Activated T-helper 17 cell treated with anti-CD3 and anti-CD28 coated beads, Interleukin-2, amount 50 U/mL, for 72 hours (primary cell): ENCODE measurements around the gene ATP13A4. TPM values are rescaled to one million over a fixed set of nuclear protein-coding genes. Genes with fewer than 3 reads are reported as not detected.

Experiments
- ATAC-seq: fragments of 150-1000 bp; cut with Tn5 transposase; replicated peaks from 2 replicates; pipeline ENCODE4 v1.10.0; 2021; ENCODE audit warnings: mild to moderate bottlenecking, moderate library complexity
- H3K27ac Mint-ChIP-seq: one replicate; pipeline ENCODE4 v1.8.0; 2022; ENCODE audit warnings: mixed read lengths
- H3K27me3 Mint-ChIP-seq: one replicate; pipeline ENCODE4 v1.8.0; 2022; ENCODE audit warnings: mixed read lengths
- H3K36me3 Mint-ChIP-seq: one replicate; pipeline ENCODE4 v1.8.0; 2022; ENCODE audit warnings: low read depth, mild to moderate bottlenecking, mixed read lengths
- H3K4me1 Mint-ChIP-seq: one replicate; pipeline ENCODE4 v1.8.0; 2022; ENCODE audit warnings: mixed read lengths
- H3K4me3 Mint-ChIP-seq: one replicate; pipeline ENCODE4 v1.8.0; 2022; ENCODE audit warnings: mild to moderate bottlenecking, mixed read lengths
- H3K9me3 Mint-ChIP-seq: one replicate; pipeline ENCODE4 v1.8.0; 2022; ENCODE audit warnings: mixed read lengths
- total RNA-seq, 2 donors: library from RNA; stranded (reverse); gene quantifications; one replicate each; pipeline ENCODE4 v1.2.3, GENCODE V29; 2022

Gene ATP13A4, protein sequence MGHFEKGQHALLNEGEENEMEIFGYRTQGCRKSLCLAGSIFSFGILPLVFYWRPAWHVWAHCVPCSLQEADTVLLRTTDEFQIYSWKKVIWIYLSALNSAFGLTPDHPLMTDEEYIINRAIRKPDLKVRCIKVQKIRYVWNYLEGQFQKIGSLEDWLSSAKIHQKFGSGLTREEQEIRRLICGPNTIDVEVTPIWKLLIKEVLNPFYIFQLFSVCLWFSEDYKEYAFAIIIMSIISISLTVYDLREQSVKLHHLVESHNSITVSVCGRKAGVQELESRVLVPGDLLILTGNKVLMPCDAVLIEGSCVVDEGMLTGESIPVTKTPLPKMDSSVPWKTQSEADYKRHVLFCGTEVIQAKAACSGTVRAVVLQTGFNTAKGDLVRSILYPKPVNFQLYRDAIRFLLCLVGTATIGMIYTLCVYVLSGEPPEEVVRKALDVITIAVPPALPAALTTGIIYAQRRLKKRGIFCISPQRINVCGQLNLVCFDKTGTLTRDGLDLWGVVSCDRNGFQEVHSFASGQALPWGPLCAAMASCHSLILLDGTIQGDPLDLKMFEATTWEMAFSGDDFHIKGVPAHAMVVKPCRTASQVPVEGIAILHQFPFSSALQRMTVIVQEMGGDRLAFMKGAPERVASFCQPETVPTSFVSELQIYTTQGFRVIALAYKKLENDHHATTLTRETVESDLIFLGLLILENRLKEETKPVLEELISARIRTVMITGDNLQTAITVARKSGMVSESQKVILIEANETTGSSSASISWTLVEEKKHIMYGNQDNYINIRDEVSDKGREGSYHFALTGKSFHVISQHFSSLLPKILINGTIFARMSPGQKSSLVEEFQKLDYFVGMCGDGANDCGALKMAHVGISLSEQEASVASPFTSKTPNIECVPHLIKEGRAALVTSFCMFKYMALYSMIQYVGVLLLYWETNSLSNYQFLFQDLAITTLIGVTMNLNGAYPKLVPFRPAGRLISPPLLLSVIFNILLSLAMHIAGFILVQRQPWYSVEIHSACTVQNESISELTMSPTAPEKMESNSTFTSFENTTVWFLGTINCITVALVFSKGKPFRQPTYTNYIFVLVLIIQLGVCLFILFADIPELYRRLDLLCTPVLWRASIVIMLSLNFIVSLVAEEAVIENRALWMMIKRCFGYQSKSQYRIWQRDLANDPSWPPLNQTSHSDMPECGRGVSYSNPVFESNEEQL
- total RNA-seq, result 1 to 10 TPM; 2.7 to 3.3 TPM

- no peaks in the 10 kb centered on the region for H3K27me3 Mint-ChIP-seq
- no peaks in the 10 kb centered on the region for H3K36me3 Mint-ChIP-seq
- no peaks in the 10 kb centered on the region for H3K4me1 Mint-ChIP-seq
- H3K27ac Mint-ChIP-seq, result no peak within 1 kb of the TSS
- no peak within 1 kb of the TSS for H3K4me3 Mint-ChIP-seq
- H3K9me3 Mint-ChIP-seq, result no peaks in the 10 kb centered on the region
- ATAC-seq, result no peak
These were observed at the start of gene ATP13A4 for GRCh38 chr3:193554811-193555210. ATP13A4 (minus strand) TSS chr3:193554895; CDS start chr3:193554799, 96 bp downstream.

DNA sequence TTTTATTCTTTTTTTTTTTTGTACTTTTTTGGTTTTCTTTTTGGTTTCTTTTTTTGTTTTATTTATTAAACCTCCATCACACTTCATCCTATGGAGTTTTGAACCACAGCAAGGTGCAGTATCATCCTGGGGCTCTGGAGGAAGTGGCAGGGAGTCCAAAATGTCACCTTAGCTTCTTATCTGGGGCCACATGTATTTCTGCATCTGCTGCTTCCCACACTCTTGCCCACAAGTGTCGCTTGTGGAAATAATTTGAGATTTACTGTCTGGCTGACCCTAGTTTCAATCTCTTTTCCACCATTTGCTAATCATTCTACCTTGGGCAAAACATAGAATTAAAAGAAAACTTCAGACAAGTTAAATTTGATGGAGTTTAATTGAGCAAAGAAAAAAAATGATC, 44.7 kb upstream of the ATP13A4 start:
- Mint-ChIP-seq H3K4me3 (no peak overlapping the region), H3K36me3 (peaks cover 83% of the 10 kb centered on the region), H3K27me3 (no peaks in the 10 kb centered on the region), H3K4me1 (peaks cover 42% of the 10 kb centered on the region), H3K27ac (no peak overlapping the region), H3K9me3 (no peaks in the 10 kb centered on the region)
- ATAC-seq, result no peak

DNA sequence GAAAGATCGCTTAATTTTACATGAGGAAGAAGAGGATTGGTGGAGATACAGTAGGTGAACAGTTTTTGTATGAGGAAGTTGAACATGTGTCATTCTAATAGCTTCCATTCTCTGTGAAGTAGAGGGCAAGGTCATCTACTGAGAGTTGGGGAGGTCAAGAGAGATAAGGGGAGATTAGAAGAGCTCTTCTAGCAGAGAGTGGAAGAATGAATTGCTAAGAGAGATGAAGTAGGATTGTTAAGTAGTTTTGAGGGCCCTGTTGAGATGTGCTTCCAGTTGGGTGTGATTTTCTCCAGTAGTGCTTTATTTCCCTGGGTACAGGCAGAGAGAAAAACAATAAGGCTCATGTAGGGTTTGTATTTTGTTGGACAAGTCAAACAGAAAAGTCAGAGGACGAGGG, 43.5 kb upstream of the ATP13A4 start:
- ATAC-seq, result no peak
- Mint-ChIP-seq H3K27ac (no peak overlapping the region), H3K4me3 (no peak overlapping the region), H3K36me3 (peaks cover 87% of the 10 kb centered on the region), H3K27me3 (no peaks in the 10 kb centered on the region), H3K9me3 (no peaks in the 10 kb centered on the region), H3K4me1 (peaks cover 46% of the 10 kb centered on the region)

GRCh38 chr3:193595939-193596487, 41.3 kb upstream of the ATP13A4 start:
- H3K4me1 Mint-ChIP-seq, result peaks cover 43% of the 10 kb centered on the region
- no peak for ATAC-seq
- H3K27ac Mint-ChIP-seq, result peak overlapping the region; percentile 48
- H3K4me3 Mint-ChIP-seq, result peak overlapping the region; percentile 97
- peaks cover 69% of the 10 kb centered on the region for H3K36me3 Mint-ChIP-seq
- no peaks in the 10 kb centered on the region for H3K27me3 Mint-ChIP-seq
- H3K9me3 Mint-ChIP-seq, result no peaks in the 10 kb centered on the region

DNA sequence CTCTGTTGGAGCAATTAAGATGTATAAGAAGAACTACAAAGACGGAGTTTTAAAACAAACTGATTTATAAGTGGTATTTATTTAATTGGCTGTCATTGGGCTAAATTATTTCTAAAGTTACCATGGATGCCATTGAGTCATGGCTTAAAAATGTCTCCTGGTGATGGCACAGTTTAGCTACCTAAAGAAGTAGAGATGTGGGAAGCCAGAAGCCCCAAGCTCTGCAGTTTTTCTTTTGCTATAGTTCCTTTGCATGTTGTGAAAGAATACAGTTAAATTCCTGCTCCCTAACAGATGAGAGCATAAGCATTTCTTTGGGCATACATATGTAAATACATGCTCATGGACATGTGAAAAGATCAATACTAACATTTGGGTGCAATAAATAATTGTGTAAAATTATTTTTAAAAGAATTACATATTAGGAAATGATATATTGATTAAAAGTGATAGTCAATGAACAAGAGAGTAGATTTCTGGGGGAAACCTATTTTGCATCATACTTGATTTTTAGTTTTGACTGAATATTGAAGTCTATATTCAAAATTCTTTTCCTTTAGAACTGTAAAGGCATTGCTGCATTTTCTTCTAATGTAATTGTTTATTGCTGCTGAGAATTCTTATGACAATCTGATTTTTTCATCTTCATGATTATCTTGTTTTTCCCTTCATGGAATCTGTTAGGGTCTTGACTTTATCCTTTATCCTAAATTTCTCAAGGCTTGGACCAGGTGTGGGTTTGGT, 40.4 kb upstream of the ATP13A4 start:
- H3K27me3 Mint-ChIP-seq, result no peaks in the 10 kb centered on the region
- H3K4me1 Mint-ChIP-seq, result peaks cover 34% of the 10 kb centered on the region
- peak overlapping the region; percentile 99 for H3K27ac Mint-ChIP-seq
- no peaks in the 10 kb centered on the region for H3K9me3 Mint-ChIP-seq
- ATAC-seq, result no peak
- H3K4me3 Mint-ChIP-seq, result peak overlapping the region; percentile 97
- peaks cover 63% of the 10 kb centered on the region for H3K36me3 Mint-ChIP-seq

- Mint-ChIP-seq H3K4me1 (peaks cover 31% of the 10 kb centered on the region), H3K27me3 (no peaks in the 10 kb centered on the region), H3K9me3 (no peaks in the 10 kb centered on the region), H3K36me3 (peaks cover 48% of the 10 kb centered on the region), H3K4me3 (peak overlapping the region; percentile 97), H3K27ac (peak overlapping the region; percentile 99)
- ATAC-seq, result peak; percentile 77
These were observed 39.0 kb upstream of the ATP13A4 start for GRCh38 chr3:193593668-193594030.

- no peaks in the 10 kb centered on the region for H3K27me3 Mint-ChIP-seq
- no peaks in the 10 kb centered on the region for H3K9me3 Mint-ChIP-seq
- peaks cover 42% of the 10 kb centered on the region for H3K36me3 Mint-ChIP-seq
- peaks cover 25% of the 10 kb centered on the region for H3K4me1 Mint-ChIP-seq
- ATAC-seq, result peak; percentile 90
- peak within 1 kb of the TSS; percentile 97 for H3K4me3 Mint-ChIP-seq
- H3K27ac Mint-ChIP-seq, result peak within 1 kb of the TSS; percentile 99
These were observed 38.4 kb upstream of the ATP13A4 start, which contains the start of gene OPA1 for GRCh38 chr3:193592841-193593667. OPA1 (plus strand) TSS chr3:193593208; CDS start chr3:193593378, 170 bp downstream.

GRCh38 chr3:193590088-193590856, 35.6 kb upstream of the ATP13A4 start:
- no peaks in the 10 kb centered on the region for H3K9me3 Mint-ChIP-seq
- peaks cover 5% of the 10 kb centered on the region for H3K4me1 Mint-ChIP-seq
- no peak for ATAC-seq
- no peak overlapping the region for H3K27ac Mint-ChIP-seq
- H3K36me3 Mint-ChIP-seq, result peaks cover 15% of the 10 kb centered on the region
- no peak overlapping the region for H3K4me3 Mint-ChIP-seq
- H3K27me3 Mint-ChIP-seq, result no peaks in the 10 kb centered on the region

- no peak overlapping the region for H3K4me3 Mint-ChIP-seq
- ATAC-seq, result no peak
- no peaks in the 10 kb centered on the region for H3K9me3 Mint-ChIP-seq
- H3K27me3 Mint-ChIP-seq, result no peaks in the 10 kb centered on the region
- H3K27ac Mint-ChIP-seq, result no peak overlapping the region
- H3K36me3 Mint-ChIP-seq, result peaks cover 14% of the 10 kb centered on the region
- H3K4me1 Mint-ChIP-seq, result peaks cover 5% of the 10 kb centered on the region
These were observed 34.9 kb upstream of the ATP13A4 start for GRCh38 chr3:193589616-193590015.

GRCh38 chr3:193589129-193589528, 34.4 kb upstream of the ATP13A4 start:
- no peaks in the 10 kb centered on the region for H3K27me3 Mint-ChIP-seq
- H3K36me3 Mint-ChIP-seq, result peaks cover 13% of the 10 kb centered on the region
- ATAC-seq, result no peak
- H3K27ac Mint-ChIP-seq, result no peak overlapping the region
- no peak overlapping the region for H3K4me3 Mint-ChIP-seq
- no peaks in the 10 kb centered on the region for H3K9me3 Mint-ChIP-seq
- H3K4me1 Mint-ChIP-seq, result peaks cover 5% of the 10 kb centered on the region

DNA sequence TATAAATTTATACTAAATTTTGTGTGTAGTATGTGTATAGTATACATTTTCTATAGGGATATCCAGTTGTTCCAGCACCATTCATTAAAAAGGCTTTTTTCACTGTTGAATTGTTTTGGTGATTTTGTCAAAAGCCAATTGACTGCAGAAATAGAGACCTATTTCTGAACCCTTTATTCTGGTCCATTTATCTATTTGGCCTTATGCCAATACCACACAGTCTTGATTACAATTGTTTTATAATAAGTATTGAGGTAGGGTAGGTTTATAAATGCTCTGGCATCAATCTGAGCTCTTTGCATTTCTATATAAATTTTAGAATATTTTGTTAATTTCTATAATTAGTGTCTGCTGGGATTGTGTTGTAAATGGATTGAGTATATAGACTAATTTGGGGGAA, 31.8 kb upstream of the ATP13A4 start:
- H3K36me3 Mint-ChIP-seq, result no peaks in the 10 kb centered on the region
- H3K4me3 Mint-ChIP-seq, result no peak overlapping the region
- H3K27ac Mint-ChIP-seq, result no peak overlapping the region
- H3K9me3 Mint-ChIP-seq, result no peaks in the 10 kb centered on the region
- no peak for ATAC-seq
- no peaks in the 10 kb centered on the region for H3K4me1 Mint-ChIP-seq
- H3K27me3 Mint-ChIP-seq, result no peaks in the 10 kb centered on the region

- Mint-ChIP-seq H3K4me3 (no peak overlapping the region), H3K9me3 (no peaks in the 10 kb centered on the region), H3K27me3 (no peaks in the 10 kb centered on the region), H3K36me3 (no peaks in the 10 kb centered on the region), H3K4me1 (no peaks in the 10 kb centered on the region), H3K27ac (no peak overlapping the region)
- no peak for ATAC-seq
These were observed 30.8 kb upstream of the ATP13A4 start for GRCh38 chr3:193585530-193585929.
